Breast epithelium (tissue), 4 donors: ENCODE data around the gene TIMP1. TPM values are rescaled to one million over a fixed set of nuclear protein-coding genes. Genes with fewer than 3 reads are reported as not detected.

Experiments used
- DNase-seq, 2 donors: peaks; one replicate each; pipeline ENCODE4 v3.0.0-alpha.2; 2019; ENCODE audit warnings: low spot score in 2 of 2
- H3K27ac ChIP-seq, 2 donors: fragments of 200-600 bp; sonication (generic) in 1 of 2; one replicate each; pipeline ENCODE4 v1.5.1; 2016 to 2019; ENCODE audit warnings: mild to moderate bottlenecking in 1 of 2
- H3K27me3 ChIP-seq, 2 donors: fragments of 200-600 bp; sonication (generic) in 1 of 2; one replicate each; pipeline versions ENCODE4 v1.5.1 to v1.6.0; 2017 to 2019; ENCODE audit warnings: control low read depth in 1 of 2, mild to moderate bottlenecking in 1 of 2
- H3K36me3 ChIP-seq: fragments of 200-600 bp; one replicate; pipeline ENCODE4 v1.5.1; 2019
- H3K4me1 ChIP-seq, 2 donors: fragments of 200-600 bp; sonication (generic); one replicate each; pipeline ENCODE4 v1.5.1; 2016 to 2019; ENCODE audit warnings: control low read depth in 1 of 2
- H3K4me3 ChIP-seq, 3 donors: fragments of 200-600 bp; sonication (generic); 1 replicate in 2 of 3; 2 replicates in 1 of 3; pipeline ENCODE4 v1.5.1; 2016 to 2019; ENCODE audit warnings: mild to moderate bottlenecking in 3 of 3, moderate library complexity in 2 of 3
- H3K9me3 ChIP-seq, 2 donors: fragments of 200-600 bp; sonication (generic) in 1 of 2; one replicate each; pipeline ENCODE4 v1.5.1; 2016 to 2019; ENCODE audit warnings: control low read depth in 1 of 2
- CTCF ChIP-seq, 3 donors: fragments of 450-650 bp; IDR thresholded peaks; one replicate each; pipeline ENCODE4 v1.5.1; 2016 to 2017; ENCODE audit warnings: antibody characterized with exemption in 3 of 3, mild to moderate bottlenecking in 3 of 3, moderate library complexity in 3 of 3
- POLR2A ChIP-seq: fragments of 450-650 bp; IDR thresholded peaks from one replicate; pipeline ENCODE4 v1.6.1; 2016; ENCODE audit warnings: antibody characterized with exemption, mild to moderate bottlenecking, moderate library complexity
- POLR2AphosphoS5 ChIP-seq, 3 donors: sonication (generic); formaldehyde crosslinking; IDR thresholded peaks; one replicate each; pipeline ENCODE4 v1.6.1; 2017; ENCODE audit warnings: antibody characterized with exemption in 3 of 3
- intact Hi-C: fragments of 100-400 bp; cut with DNase I; formaldehyde crosslinking; loops from one replicate; pipeline ENCODE4 v1.15.1; 2023; ENCODE audit warnings: low total_unique reads
- total RNA-seq, 3 donors: library from RNA; depleted of rRNA; stranded (reverse); fragments of >200 nt; gene quantifications; one replicate each; pipeline ENCODE4 v1.1.0, GENCODE V29; 2016

Gene TIMP1
- total RNA-seq, 3 donors from 2014 or later, result 85.9 to 225 (median 180) TPM

- Histone ChIP-seq H3K27me3 (peaks cover 0 to 11% of the 10 kb centered on the region in 2 donors), H3K4me1 (no peaks in the 10 kb centered on the region), H3K27ac (no peak overlapping the region), H3K9me3 (no peaks in the 10 kb centered on the region), H3K36me3 (no peaks in the 10 kb centered on the region), H3K4me3 (no peak overlapping the region)
- intact Hi-C loops, result no loop called here
- TF ChIP-seq POLR2A (no peak), CTCF (IDR thresholded peaks at IDR 0.05) (no peak), POLR2AphosphoS5 (IDR thresholded peaks at IDR 0.05) (no peak)
- no peak for DNase-seq
These were observed 19.5 kb upstream of the TIMP1 start for GRCh38 chrX:47562615-47563243.

DNA sequence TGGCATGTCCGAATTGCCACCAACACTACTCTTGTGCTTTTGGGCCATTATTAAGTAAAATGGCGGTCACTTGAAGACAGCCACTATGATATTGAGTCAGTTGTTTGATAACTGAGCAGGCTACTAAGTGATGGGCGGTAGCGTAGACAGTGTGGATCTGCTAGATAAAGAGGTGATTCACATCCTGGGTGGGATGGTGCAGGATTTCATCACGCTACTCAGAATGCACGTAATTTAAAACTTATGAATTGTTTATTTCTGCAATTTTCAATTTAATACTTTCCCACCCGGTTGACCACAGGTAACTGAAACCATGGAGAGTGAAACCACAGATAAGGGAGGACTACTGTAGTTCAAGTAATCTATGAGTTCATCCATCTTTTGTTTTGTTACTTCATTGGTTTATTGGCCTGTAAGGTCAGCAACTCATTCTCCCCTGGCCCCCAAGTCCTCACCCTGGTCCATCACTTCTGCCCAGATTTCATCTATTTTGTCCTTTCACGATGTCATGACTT lies 18.4 kb upstream of the TIMP1 start:
- intact Hi-C loops, result no loop called here
- H3K27ac ChIP-seq, result no peak overlapping the region
- no peak for TF ChIP-seq CTCF (IDR thresholded peaks at IDR 0.05)
- TF ChIP-seq POLR2AphosphoS5 (IDR thresholded peaks at IDR 0.05), result no peak
- TF ChIP-seq POLR2A, result no peak
- no peaks in the 10 kb centered on the region for H3K4me1 ChIP-seq
- H3K36me3 ChIP-seq, result no peaks in the 10 kb centered on the region
- no peak for DNase-seq
- H3K27me3 ChIP-seq, result peaks cover 0 to 6% of the 10 kb centered on the region in 2 donors
- H3K4me3 ChIP-seq, result no peak overlapping the region
- no peaks in the 10 kb centered on the region for H3K9me3 ChIP-seq

GRCh38 chrX:47564438-47565085 lies 17.7 kb upstream of the TIMP1 start:
- intact Hi-C loops, result loop anchor here (5.0 kb wide), 1 partner anchor 1388 kb away; no protein-coding TSS in a partner anchor
- no peak overlapping the region for H3K27ac ChIP-seq
- TF ChIP-seq POLR2AphosphoS5 (IDR thresholded peaks at IDR 0.05), result no peak
- no peak for TF ChIP-seq CTCF (IDR thresholded peaks at IDR 0.05)
- TF ChIP-seq POLR2A, result no peak
- H3K4me3 ChIP-seq, result no peak overlapping the region
- H3K27me3 ChIP-seq, result peaks cover 0 to 13% of the 10 kb centered on the region in 2 donors
- DNase-seq, result no peak
- H3K36me3 ChIP-seq, result peaks cover under 1% of the 10 kb centered on the region
- H3K9me3 ChIP-seq, result no peaks in the 10 kb centered on the region
- no peaks in the 10 kb centered on the region for H3K4me1 ChIP-seq

- TF ChIP-seq CTCF (IDR thresholded peaks at IDR 0.05) (no peak), POLR2A (no peak)
- H3K4me3 ChIP-seq, result no peak overlapping the region
- peaks cover 0 to 25% of the 10 kb centered on the region in 2 donors for H3K27me3 ChIP-seq
- no peaks in the 10 kb centered on the region for H3K4me1 ChIP-seq
- no peak for DNase-seq
- no peaks in the 10 kb centered on the region for H3K9me3 ChIP-seq
- intact Hi-C loops, result loop anchor here (5.0 kb wide), 1 partner anchor 1385 kb away; no protein-coding TSS in a partner anchor
- H3K36me3 ChIP-seq, result peaks cover 5% of the 10 kb centered on the region
- no peak overlapping the region for H3K27ac ChIP-seq
These were observed 15.4 kb upstream of the TIMP1 start for GRCh38 chrX:47566841-47567240.
